Ishikawa (cell line): ENCODE measurements around the gene ATRIP.
A peak's percentile ranks its signal among the peaks of the same experiment; 100 is the strongest.

ENCODE experiments used
- CEBPB ChIP-seq: IDR thresholded peaks from 2 replicates; pipeline ENCODE4 v1.6.1; 2012
- CREB1 ChIP-seq: IDR thresholded peaks from 2 replicates; pipeline ENCODE4 v1.6.1; 2012; ENCODE audit warnings: low read depth
- EGR1 ChIP-seq: IDR thresholded peaks from 2 replicates; pipeline ENCODE4 v1.6.1; 2012
- EP300 ChIP-seq: IDR thresholded peaks from 2 replicates; pipeline ENCODE4 v1.6.1; 2012; ENCODE audit warnings: borderline replicate concordance
- FOXM1 ChIP-seq: IDR thresholded peaks from 2 replicates; pipeline ENCODE4 v1.6.1; 2012; ENCODE audit warnings: low read depth, borderline replicate concordance
- MAX ChIP-seq: IDR thresholded peaks from 2 replicates; pipeline ENCODE4 v1.6.1; 2012
- NFIC ChIP-seq: IDR thresholded peaks from 2 replicates; pipeline ENCODE4 v1.6.1; 2012
- RAD21 ChIP-seq: IDR thresholded peaks from 2 replicates; pipeline ENCODE4 v1.6.1; 2012; ENCODE audit warnings: low read depth
- REST ChIP-seq: IDR thresholded peaks from 2 replicates; pipeline ENCODE4 v1.6.1; 2012; ENCODE audit warnings: low read depth, mild to moderate bottlenecking
- TAF1 ChIP-seq: IDR thresholded peaks from 2 replicates; pipeline ENCODE4 v1.6.1; 2012; ENCODE audit warnings: low read depth, mild to moderate bottlenecking
- TCF12 ChIP-seq: IDR thresholded peaks from 2 replicates; pipeline ENCODE4 v1.6.1; 2012; ENCODE audit warnings: low read depth
- TEAD4 ChIP-seq: IDR thresholded peaks from 2 replicates; pipeline ENCODE4 v1.6.1; 2012
- YY1 ChIP-seq: IDR thresholded peaks from 2 replicates; pipeline ENCODE4 v1.6.1; 2012; ENCODE audit warnings: low read depth
- ZBTB7A ChIP-seq: IDR thresholded peaks from 2 replicates; pipeline ENCODE4 v1.6.1; 2012; ENCODE audit warnings: low read depth
- TF ChIP-seq, protein P1 (sequence below): IDR thresholded peaks from 2 replicates; pipeline ENCODE4 v1.6.1; 2012

Gene ATRIP

DNA sequence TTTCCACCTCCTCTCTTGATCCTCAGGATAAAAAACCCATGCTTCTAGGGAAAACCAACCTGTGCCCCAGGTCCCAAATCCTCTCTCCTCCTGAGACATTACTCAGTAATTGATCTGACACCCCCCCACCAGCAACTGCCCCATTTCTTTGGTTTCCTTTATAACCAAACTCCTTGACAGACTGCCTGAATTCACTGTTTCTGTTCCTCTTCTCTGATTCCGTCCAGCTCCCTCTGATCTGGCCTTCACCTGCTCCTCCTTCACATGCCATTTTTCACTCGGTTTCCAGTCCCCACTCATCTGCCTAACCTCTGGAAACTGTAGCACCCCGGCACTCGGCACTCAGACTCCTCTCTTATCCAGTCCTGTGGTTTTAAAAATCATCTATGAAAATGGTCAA is 8.7 kb upstream of the ATRIP start:
- TF ChIP-seq FOXM1 (no peak), REST (no peak), EP300 (no peak), EGR1 (no peak), YY1 (no peak), TAF1 (no peak), NFIC (no peak)
- TF ChIP-seq, protein P1, sequence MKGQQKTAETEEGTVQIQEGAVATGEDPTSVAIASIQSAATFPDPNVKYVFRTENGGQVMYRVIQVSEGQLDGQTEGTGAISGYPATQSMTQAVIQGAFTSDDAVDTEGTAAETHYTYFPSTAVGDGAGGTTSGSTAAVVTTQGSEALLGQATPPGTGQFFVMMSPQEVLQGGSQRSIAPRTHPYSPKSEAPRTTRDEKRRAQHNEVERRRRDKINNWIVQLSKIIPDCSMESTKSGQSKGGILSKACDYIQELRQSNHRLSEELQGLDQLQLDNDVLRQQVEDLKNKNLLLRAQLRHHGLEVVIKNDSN, result no peak

DNA sequence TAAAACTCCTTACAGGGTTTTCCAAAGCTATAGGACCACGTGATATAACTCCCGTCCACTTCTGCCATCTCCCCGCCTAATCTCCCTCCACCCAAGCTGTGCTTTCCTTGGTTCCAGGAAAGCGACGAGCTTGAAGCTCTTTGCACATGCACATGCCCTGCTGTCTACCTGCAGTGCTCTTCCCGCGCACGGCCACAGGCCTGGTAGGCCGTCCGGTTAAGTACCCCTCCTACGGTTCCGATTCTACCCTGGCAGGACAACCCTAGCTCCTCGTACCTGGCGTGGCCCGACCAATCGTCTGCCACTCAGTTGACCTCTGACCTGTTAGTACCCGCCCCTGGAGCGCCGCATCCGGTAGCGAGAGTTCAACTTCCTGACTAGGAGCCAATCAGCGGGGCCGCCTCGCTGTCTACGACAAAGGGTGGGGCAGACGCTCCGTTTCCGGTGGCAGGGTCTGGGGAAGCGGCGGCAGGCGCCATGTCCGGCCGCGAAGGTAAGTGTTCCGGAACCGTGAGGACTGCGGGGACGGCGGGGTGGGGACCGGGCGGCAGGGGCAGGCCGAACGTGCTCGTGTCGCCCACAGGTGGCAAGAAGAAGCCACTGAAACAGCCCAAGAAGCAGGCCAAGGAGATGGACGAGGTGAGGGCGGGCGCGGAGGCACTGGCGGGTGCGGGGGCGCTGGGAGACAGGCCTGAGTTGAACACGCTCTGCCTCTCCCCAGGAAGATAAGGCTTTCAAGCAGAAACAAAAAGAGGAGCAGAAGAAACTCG is 6.5 kb upstream of the ATRIP start, which contains the start of the genes CCDC51 and TMA7:
Gene CCDC51 (minus strand): TSS at position 300 of the 770 bp plus-strand sequence. CDS start 4,991 bp downstream, outside the sequence.
Gene TMA7 (plus strand): TSS at position 438 of the 770 bp plus-strand sequence. CDS start 40 bp downstream, at position 478.
- TF ChIP-seq YY1 (peak; percentile 91), TEAD4 (no peak), TAF1 (peak; percentile 68), MAX (peak; percentile 95), RAD21 (no peak), TCF12 (no peak), EGR1 (peak; percentile 19; the same call in 1 of the 2 replicates), FOXM1 (no peak), NFIC (no peak), REST (no peak), EP300 (0 out of 2 replicates have a peak, but pooled peaks have one; percentile 12), ZBTB7A (no peak), CEBPB (no peak), CREB1 (peak; percentile 83)
- TF ChIP-seq, protein P1, result peak; percentile 82

DNA sequence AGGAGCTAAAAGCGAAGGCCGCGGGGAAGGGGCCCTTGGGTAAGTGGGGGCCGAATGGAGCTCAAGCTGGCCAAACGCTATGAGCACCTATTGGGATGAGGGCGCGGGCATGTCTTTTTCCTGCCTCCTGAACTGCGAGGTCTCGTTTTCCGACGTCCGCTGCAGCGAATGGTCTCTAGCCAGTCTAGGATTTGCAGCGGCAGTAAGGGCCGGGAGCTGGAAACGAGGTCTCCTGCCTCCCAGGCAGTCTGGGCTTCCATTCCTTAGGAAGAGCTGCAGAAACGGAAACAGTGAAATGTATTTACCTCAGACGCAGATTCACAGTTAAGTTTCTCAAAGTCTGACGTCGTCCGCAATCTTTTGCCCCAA is 6.0 kb upstream of the ATRIP start:
- TF ChIP-seq CEBPB (no peak), TCF12 (no peak), EGR1 (no peak)
- TF ChIP-seq, protein P1, result no peak

DNA sequence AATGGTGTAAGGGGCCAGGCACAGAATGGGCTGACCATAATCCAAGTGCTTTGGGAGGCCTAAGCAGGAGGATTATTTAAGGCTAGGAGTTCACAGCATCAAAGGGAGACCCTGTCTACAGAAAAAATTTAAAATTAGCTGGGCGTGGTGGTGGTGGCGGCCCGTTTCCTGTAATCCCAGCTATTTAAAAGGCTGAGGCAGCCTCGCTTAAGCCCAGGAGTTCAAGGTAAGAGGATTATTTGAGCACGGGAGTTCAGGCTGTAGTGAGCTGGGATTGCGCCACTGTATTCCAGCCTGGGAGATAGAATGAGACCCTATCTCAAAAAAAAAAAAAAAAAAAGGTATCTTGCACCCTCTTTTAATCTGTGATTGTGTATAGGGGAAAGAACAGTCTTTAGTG is 4.6 kb upstream of the ATRIP start:
- TF ChIP-seq TCF12 (no peak), EGR1 (no peak), FOXM1 (no peak), YY1 (no peak), TAF1 (no peak), CREB1 (no peak), MAX (no peak), RAD21 (no peak), EP300 (no peak), ZBTB7A (no peak), CEBPB (no peak), NFIC (no peak), REST (no peak), TEAD4 (no peak)
- TF ChIP-seq, protein P1, result no peak
